Measurements from ENCODE around the gene RNF144B. TPM values are rescaled to one million over a fixed set of nuclear protein-coding genes. Genes with fewer than 3 reads are reported as not detected.

The RNF144B gene
- total RNA-seq, 1 experiment from 2014 or later: 8.2 TPM

GRCh38 chr6:18415671-18416340, 28.7 kb downstream of the RNF144B start:
- DNase-seq (ENCODE audit: low spot score) (no peak), ATAC-seq (no peak)
- POLR2A ChIA-PET: no interaction called here
- TF ChIP-seq IRF1 (CRISPR knock-in tag; IDR thresholded peaks at IDR 0.05): no peak
- TF ChIP-seq MYBL2 (CRISPR knock-in tag; IDR thresholded peaks at IDR 0.05): no peak
- no peak for TF ChIP-seq ATF2 (CRISPR knock-in tag; IDR thresholded peaks at IDR 0.05; ENCODE audit: borderline replicate concordance, low read depth)
- TF ChIP-seq FOXP4 (CRISPR knock-in tag; IDR thresholded peaks at IDR 0.05): no peak
- CTCF ChIA-PET: no interaction called here
- no peaks in the 10 kb centered on the region for H3K9me3 Mint-ChIP-seq
- no peaks in the 10 kb centered on the region for H3K36me3 Mint-ChIP-seq
- H3K4me3 Mint-ChIP-seq: no peak overlapping the region
- H3K27ac Mint-ChIP-seq: no peak overlapping the region; the same call in 1 of the 2 replicates
- H3K4me1 Mint-ChIP-seq: 0 out of 2 replicates have a peak, but pooled peaks cover 3% of the 10 kb centered on the region
- no peaks in the 10 kb centered on the region for H3K27me3 Mint-ChIP-seq (ENCODE audit: low read depth)

GRCh38 chr6:18416341-18416679, 29.2 kb downstream of the RNF144B start:
- DNase-seq (ENCODE audit: low spot score): no peak
- ATAC-seq: no peak
- H3K27ac Mint-ChIP-seq: no peak overlapping the region
- no peak overlapping the region for H3K4me3 Mint-ChIP-seq
- H3K36me3 Mint-ChIP-seq: no peaks in the 10 kb centered on the region
- no peaks in the 10 kb centered on the region for H3K27me3 Mint-ChIP-seq (ENCODE audit: low read depth)
- H3K9me3 Mint-ChIP-seq: no peaks in the 10 kb centered on the region
- POLR2A ChIA-PET: no interaction called here
- H3K4me1 Mint-ChIP-seq: 0 out of 2 replicates have a peak, but pooled peaks cover 3% of the 10 kb centered on the region
- CTCF ChIA-PET: no interaction called here
- TF ChIP-seq SOX15 (CRISPR knock-in tag; IDR thresholded peaks at IDR 0.05) (no peak), ERG (CRISPR knock-in tag; IDR thresholded peaks at IDR 0.05) (no peak), HMGA2 (CRISPR knock-in tag; IDR thresholded peaks at IDR 0.05) (no peak), MXD4 (CRISPR knock-in tag; IDR thresholded peaks at IDR 0.05; ENCODE audit: borderline replicate concordance) (no peak), ATF2 (CRISPR knock-in tag; IDR thresholded peaks at IDR 0.05; ENCODE audit: borderline replicate concordance, low read depth) (no peak), STAT6 (CRISPR knock-in tag; conservative IDR thresholded peaks at IDR 0.05; ENCODE audit: low read depth) (no peak), ZNF281 (CRISPR knock-in tag; IDR thresholded peaks at IDR 0.05) (no peak), RORB (CRISPR knock-in tag; IDR thresholded peaks at IDR 0.05) (no peak), MAX (CRISPR knock-in tag; IDR thresholded peaks at IDR 0.05) (no peak), IRF2 (CRISPR knock-in tag; IDR thresholded peaks at IDR 0.05; ENCODE audit: borderline replicate concordance, low read depth) (no peak), ZMAT4 (CRISPR knock-in tag; IDR thresholded peaks at IDR 0.05) (no peak), JAZF1 (CRISPR knock-in tag; IDR thresholded peaks at IDR 0.05) (no peak), ZNF138 (CRISPR knock-in tag; conservative IDR thresholded peaks at IDR 0.05) (no peak), HMGXB4 (CRISPR knock-in tag; IDR thresholded peaks at IDR 0.05) (no peak), NFYB (CRISPR knock-in tag; conservative IDR thresholded peaks at IDR 0.05; ENCODE audit: low read depth) (no peak), FOXJ3 (CRISPR knock-in tag; IDR thresholded peaks at IDR 0.05; ENCODE audit: borderline replicate concordance) (no peak)

Measured in WTC11 (cell line).